K562 (cell line): ENCODE data around the gene ACER1. TPM values are rescaled to one million over a fixed set of nuclear protein-coding genes. Genes with fewer than 3 reads are reported as not detected.

Experiments
- ATAC-seq: fragments of 200-7000 bp; cut with Tn5 transposase; 3 replicates; pipeline ENCODE4 v1.9.1; 2020; ENCODE audit warnings: moderate library complexity
- BruUV-seq: library from RNA; stranded (reverse); fragments of 400-500 nt; replicated peaks from 2 replicates; lab custom pipeline; 2021; lab: Mats Ljungman, UMichigan
- CTCF ChIA-PET: fragments of 300-600 bp; formaldehyde crosslinking; extraction: SDS; loops from one replicate; lab custom pipeline; 2021; ENCODE audit warnings: low intra/inter-chr PET ratio; lab: Yijun Ruan, JAX
- POLR2A ChIA-PET: fragments of 300-600, 350-650 bp; sonication (Branson Sonifier 250); formaldehyde crosslinking; extraction: SDS; loops from one replicate; lab custom pipeline; 2021; ENCODE audit warnings: antibody characterized with exemption, inconsistent platforms; lab: Yijun Ruan, JAX
- DNase-seq, 4 experiments: peaks; one replicate each; pipeline versions ENCODE4 v3.0.0 to v3.0.0-alpha.2; 2011 to 2018; ENCODE audit warnings: low spot score in 3 of 4, mixed read lengths in 3 of 4; ENCODE audit errors: extremely low read depth in 1 of 4
- FAIRE-seq: peaks from 2 replicates; lab custom pipeline; 2011; peaks lifted over from hg19 to GRCh38; lab: Jason Lieb, UNC
- H2AFZ ChIP-seq: 2 replicates; pipeline ENCODE4 v1.6.0; 2011; ENCODE audit warnings: low read depth, low read length, control low read depth, inconsistent platforms
- H3K27ac ChIP-seq: fragments of 200-600 bp; 3 replicates; pipeline ENCODE4 v1.8.0; 2011; ENCODE audit warnings: low read depth, mild to moderate bottlenecking, control low read depth, inconsistent platforms, low read length, moderate library complexity, mixed read lengths; ENCODE audit errors: extremely low read depth
- H3K27me3 ChIP-seq, 2 experiments: fragments of 300-600 bp in 1 of 2; 2 replicates in 1 of 2; 3 replicates in 1 of 2; pipeline versions ENCODE4 v1.6.0 to v1.8.0; 2011; ENCODE audit warnings: inconsistent platforms in 2 of 2, low read length in 2 of 2, mild to moderate bottlenecking in 1 of 2, mixed read lengths in 1 of 2, moderate library complexity in 1 of 2; ENCODE audit not compliant: control insufficient read depth in 2 of 2, insufficient read depth in 2 of 2
- H3K36me3 ChIP-seq: fragments of 300-600 bp; 3 replicates; pipeline ENCODE4 v1.8.0; 2011; ENCODE audit warnings: mild to moderate bottlenecking, low read length, inconsistent platforms; ENCODE audit not compliant: control insufficient read depth, insufficient read depth
- H3K4me1 ChIP-seq, 2 experiments: fragments of 200-600 bp in 1 of 2; replicated peaks in 1 of 2; 2 replicates in 1 of 2; 3 replicates in 1 of 2; pipeline versions ENCODE4 v1.5.1 to v1.8.0; 2011; ENCODE audit warnings: inconsistent platforms in 2 of 2, low read length in 2 of 2, mild to moderate bottlenecking in 1 of 2, mixed read lengths in 1 of 2, moderate library complexity in 1 of 2; ENCODE audit not compliant: control insufficient read depth in 2 of 2, insufficient read depth in 2 of 2
- H3K4me2 ChIP-seq: 2 replicates; pipeline ENCODE4 v1.6.1; 2011; ENCODE audit warnings: low read length, control low read depth, inconsistent platforms, mixed read lengths; ENCODE audit not compliant: insufficient read depth
- H3K4me3 ChIP-seq: fragments of 200-600 bp; sonication (generic), shearing (Covaris generic); 2 replicates; pipeline ENCODE4 v1.5.1; 2016; ENCODE audit warnings: control low read depth, inconsistent platforms
- H3K79me2 ChIP-seq: fragments of 200-600 bp; 3 replicates; pipeline ENCODE4 v1.8.0; 2011; ENCODE audit warnings: low read length, inconsistent platforms; ENCODE audit not compliant: control insufficient read depth, insufficient read depth
- H3K9ac ChIP-seq, 2 experiments: 2 replicates each; pipeline versions ENCODE4 v1.6.0 to v1.6.1; 2011; ENCODE audit warnings: low read depth in 2 of 2, low read length in 2 of 2, control low read depth in 1 of 2, inconsistent platforms in 1 of 2, mild to moderate bottlenecking in 1 of 2, mixed read lengths in 1 of 2; ENCODE audit not compliant: insufficient read depth in 1 of 2
- H3K9me1 ChIP-seq: one replicate; pipeline ENCODE4 v1.6.0; 2011; ENCODE audit warnings: inconsistent platforms, mild to moderate bottlenecking, low read length, moderate library complexity; ENCODE audit not compliant: control insufficient read depth, insufficient read depth
- H3K9me3 ChIP-seq: replicated peaks from 2 replicates; pipeline ENCODE4 v1.5.1; 2011; ENCODE audit warnings: low read depth, low read length, inconsistent platforms; ENCODE audit not compliant: control insufficient read depth, insufficient read depth
- H4K20me1 ChIP-seq: replicated peaks from 2 replicates; pipeline ENCODE4 v1.6.1; 2011; ENCODE audit warnings: low read length, inconsistent platforms, mixed read lengths; ENCODE audit not compliant: control insufficient read depth, insufficient read depth
- BCOR ChIP-seq: fragments of 450-650 bp; IDR thresholded peaks from 2 replicates; pipeline ENCODE4 v1.6.1; 2016
- CHD7 ChIP-seq: fragments of 200-600 bp; sonication (generic); IDR thresholded peaks from one replicate; pipeline ENCODE4 v1.6.1; 2012; ENCODE audit warnings: mild to moderate bottlenecking, low read depth, low read length, inconsistent platforms
- KDM1A ChIP-seq, 2 experiments: fragments of 450-650 bp; IDR thresholded peaks; 2 replicates each; pipeline ENCODE4 v1.6.1; 2016; ENCODE audit warnings: mild to moderate bottlenecking in 2 of 2
- RBM25 ChIP-seq: fragments of 200-400 bp; formaldehyde crosslinking; IDR thresholded peaks from 2 replicates; pipeline ENCODE4 v1.6.1; 2018; ENCODE audit warnings: low read length, low read depth, moderate library complexity; ENCODE audit not compliant: severe bottlenecking
- SMARCA5 ChIP-seq: fragments of 450-650 bp; IDR thresholded peaks from 2 replicates; pipeline ENCODE4 v1.6.1; 2016
- ZFP36 ChIP-seq: fragments of 150-350 bp; IDR thresholded peaks from 2 replicates; pipeline ENCODE4 v1.6.1; 2018; ENCODE audit warnings: low read length, low read depth; ENCODE audit not compliant: partially characterized antibody
- ZNF740 ChIP-seq, 3 experiments: fragments of 200-800 bp in 1 of 3; sonication (Bioruptor generic) in 1 of 3; sonication (generic) in 1 of 3; formaldehyde crosslinking in 1 of 3; IDR thresholded peaks; 2 replicates each; pipeline versions ENCODE4 v1.6.1 to v1.8.0; 2016 to 2022; ENCODE audit warnings: mild to moderate bottlenecking in 2 of 3, missing compliant biosample characterization in 2 of 3, missing genetic modification characterization in 2 of 3, missing genetic modification reagents in 1 of 3
- WGBS: fragments of 100-300 bp; shearing (Covaris generic); methylation state at CpG from one replicate; pipeline ENCODE4 v1.1.6; 2016; ENCODE audit warnings: low coverage, mixed read lengths; ENCODE audit not compliant: insufficient coverage; ENCODE audit errors: missing lambda C conversion rate; 5-methylcytosine and 5-hydroxymethylcytosine counted together
- in situ Hi-C: fragments of 300-500 bp; cut with MboI; formaldehyde crosslinking; loops from 4 replicates; pipeline ENCODE4 v1.15.0; 2018; ENCODE audit warnings: inconsistent platforms, mixed read lengths
- intact Hi-C: fragments of 100-400 bp; cut with micrococcal nuclease; formaldehyde crosslinking; loops from 2 replicates; pipeline ENCODE4 v1.14.2; 2022
- polyA plus RNA-seq, 8 experiments: library from polyadenylated mRNA; depleted of rRNA in 4 of 8; stranded (reverse) in 5 of 8; unstranded in 3 of 8; fragments of >200 nt; fragmentation: Nextera tagmentation in 2 of 8; fragmentation: Illumina TruSeq in 1 of 8; extraction: Ambion mirVana in 2 of 8; extraction: Trizol in 1 of 8; gene quantifications; 2 replicates each; pipeline versions ENCODE4 v1.2.1 to v1.2.3, GENCODE V29; 2011 to 2014; ENCODE audit warnings: inconsistent platforms in 1 of 8, missing spikeins in 1 of 8
- total RNA-seq, 7 experiments: library from RNA; depleted of rRNA in 6 of 7; stranded (reverse); fragments of >200 nt in 6 of 7; fragmentation: Illumina TruSeq in 2 of 7; extraction: Trizol in 2 of 7; gene quantifications; 2 replicates each; pipeline versions ENCODE4 v1.2.1 to v1.2.3, GENCODE V29; 2011 to 2021; ENCODE audit warnings: low replicate concordance in 1 of 7

ACER1 gene
- total and polyA plus RNA-seq, 9 of the 15 experiments (the other 6 are each of a cell fraction or from before 2014, with no cell fraction given), result not detected

GRCh38 chr19:6334490-6335285 lies 1.3 kb upstream of the ACER1 start:
- intact Hi-C loops (no loop called here), in situ Hi-C loops (no loop called here)
- BruUV-seq, result no TSS peak
- H2AFZ ChIP-seq, result no peak overlapping the region
- ChIA-PET POLR2A (interaction anchor here (0.6 kb wide), 1 partner anchor 23 kb away, joined by 3 read pairs; no protein-coding TSS in a partner anchor), CTCF (no interaction called here)
- no peaks in the 10 kb centered on the region for H3K9me1 ChIP-seq
- peak in 1 of 4 experiments; percentile 14 for DNase-seq
- H3K9me3 ChIP-seq, result no peaks in the 10 kb centered on the region; the same call in 1 of the 2 replicates
- no peak overlapping the region for H3K4me3 ChIP-seq
- H3K9ac ChIP-seq, result no peak overlapping the region
- H4K20me1 ChIP-seq, result no peaks in the 10 kb centered on the region; the same call in 1 of the 2 replicates
- no peaks in the 10 kb centered on the region for H3K79me2 ChIP-seq
- WGBS, result 8% methylated on average over 5 of the region's 6 CpGs
- no peak overlapping the region for H3K4me2 ChIP-seq
- peaks cover 0 to 5% of the 10 kb centered on the region in 2 experiments; a peak in 2 of 5 replicates for H3K4me1 ChIP-seq
- H3K36me3 ChIP-seq, result no peaks in the 10 kb centered on the region
- TF ChIP-seq ZNF740 (CRISPR knock-in tag; IDR thresholded peaks at IDR 0.05), result no peak
- no peak for TF ChIP-seq ZNF740 (tag; IDR thresholded peaks at IDR 0.05)
- peak; percentile 76 for TF ChIP-seq ZFP36
- TF ChIP-seq SMARCA5, result peak; percentile 80
- TF ChIP-seq BCOR, result peak; percentile 86
- TF ChIP-seq CHD7, result no peak
- peak in 1 of 2 experiments; percentile 51; a peak in 2 of 4 replicates for TF ChIP-seq KDM1A (IDR thresholded peaks at IDR 0.05)
- peak; percentile 90 for TF ChIP-seq RBM25
- peaks cover 0 to 37% of the 10 kb centered on the region in 2 experiments; a peak in 4 of 5 replicates for H3K27me3 ChIP-seq
- no peak for ATAC-seq
- no peak for FAIRE-seq
- no peak overlapping the region for H3K27ac ChIP-seq
